Type B pancreatic cell (in vitro differentiated cells): ENCODE data around the gene PI4KA. TPM values are rescaled to one million over a fixed set of nuclear protein-coding genes. Genes with fewer than 3 reads are reported as not detected.
A peak's percentile ranks its signal among the peaks of the same experiment; 100 is the strongest.

Source experiments
- DNase-seq: peaks from one replicate; pipeline ENCODE4 v3.0.0; 2021; ENCODE audit warnings: mixed read lengths; ENCODE audit not compliant: unreplicated experiment; ENCODE audit errors: extremely low spot score
- H3K27ac Mint-ChIP-seq: 2 replicates; pipeline ENCODE4 v1.8.0; 2021; ENCODE audit warnings: mild to moderate bottlenecking, mixed read lengths
- H3K27me3 Mint-ChIP-seq: 2 replicates; pipeline ENCODE4 v1.8.0; 2021; ENCODE audit warnings: mixed read lengths
- H3K36me3 Mint-ChIP-seq: 2 replicates; pipeline ENCODE4 v1.8.0; 2021; ENCODE audit warnings: mixed read lengths
- H3K4me1 Mint-ChIP-seq: one replicate; pipeline ENCODE4 v1.8.0; 2021; ENCODE audit warnings: mixed read lengths; ENCODE audit not compliant: unreplicated experiment
- H3K4me3 Mint-ChIP-seq: 2 replicates; pipeline ENCODE4 v1.8.0; 2021; ENCODE audit warnings: mild to moderate bottlenecking, mixed read lengths
- H3K9me3 Mint-ChIP-seq: 2 replicates; pipeline ENCODE4 v1.8.0; 2021; ENCODE audit warnings: mixed read lengths
- CTCF ChIP-seq: fragments of 200-600 bp; sonication (generic); conservative IDR thresholded peaks from 2 replicates; pipeline ENCODE4 v1.5.0; 2021; ENCODE audit warnings: antibody characterized with exemption, mild to moderate bottlenecking
- total RNA-seq: library from RNA; stranded (reverse); gene quantifications from 2 replicates; pipeline ENCODE4 v1.2.1, GENCODE V29; 2021; ENCODE audit warnings: low replicate concordance

PI4KA gene
- total RNA-seq, 1 donor from 2014 or later = 120 TPM

DNA sequence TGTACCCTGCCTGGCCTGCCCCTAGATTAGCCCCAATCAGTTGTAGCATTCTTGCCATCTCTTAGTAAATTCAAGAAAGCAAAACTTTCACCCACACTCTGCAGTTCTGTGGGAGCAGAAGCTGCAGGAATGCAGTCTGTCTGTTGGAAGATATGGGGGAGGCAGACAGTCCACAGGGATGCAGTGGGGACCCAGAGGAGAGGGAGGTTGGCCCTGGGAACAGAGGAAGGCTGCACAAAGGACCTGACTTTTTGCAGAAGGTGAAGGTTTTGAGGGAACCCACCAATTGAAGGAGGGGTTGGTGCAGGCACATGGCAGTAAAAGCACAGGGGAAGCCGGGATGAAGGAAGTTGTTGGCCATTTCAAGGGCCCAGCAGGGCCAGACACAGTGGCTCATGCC lies 16.7 kb upstream of the PI4KA start:
- Mint-ChIP-seq H3K27ac (no peak overlapping the region), H3K36me3 (peaks cover 3% of the 10 kb centered on the region), H3K9me3 (no peaks in the 10 kb centered on the region), H3K27me3 (no peaks in the 10 kb centered on the region), H3K4me3 (no peak overlapping the region), H3K4me1 (no peaks in the 10 kb centered on the region)
- no peak for TF ChIP-seq CTCF
- DNase-seq = no peak

- Mint-ChIP-seq H3K4me3 (no peak overlapping the region), H3K36me3 (peaks cover 7% of the 10 kb centered on the region), H3K9me3 (no peaks in the 10 kb centered on the region), H3K27me3 (no peaks in the 10 kb centered on the region), H3K4me1 (peaks cover 5% of the 10 kb centered on the region), H3K27ac (no peak overlapping the region)
- DNase-seq = no peak
- no peak for TF ChIP-seq CTCF
Observed at GRCh38 chr22:20873214-20873613, 14.6 kb upstream of the PI4KA start.

GRCh38 chr22:20869234-20869633 lies 10.6 kb upstream of the PI4KA start:
- Mint-ChIP-seq H3K27me3 (no peaks in the 10 kb centered on the region), H3K36me3 (peaks cover 8% of the 10 kb centered on the region), H3K4me3 (no peak overlapping the region), H3K9me3 (no peaks in the 10 kb centered on the region), H3K4me1 (peaks cover 21% of the 10 kb centered on the region), H3K27ac (no peak overlapping the region)
- DNase-seq = no peak
- no peak for TF ChIP-seq CTCF

DNA sequence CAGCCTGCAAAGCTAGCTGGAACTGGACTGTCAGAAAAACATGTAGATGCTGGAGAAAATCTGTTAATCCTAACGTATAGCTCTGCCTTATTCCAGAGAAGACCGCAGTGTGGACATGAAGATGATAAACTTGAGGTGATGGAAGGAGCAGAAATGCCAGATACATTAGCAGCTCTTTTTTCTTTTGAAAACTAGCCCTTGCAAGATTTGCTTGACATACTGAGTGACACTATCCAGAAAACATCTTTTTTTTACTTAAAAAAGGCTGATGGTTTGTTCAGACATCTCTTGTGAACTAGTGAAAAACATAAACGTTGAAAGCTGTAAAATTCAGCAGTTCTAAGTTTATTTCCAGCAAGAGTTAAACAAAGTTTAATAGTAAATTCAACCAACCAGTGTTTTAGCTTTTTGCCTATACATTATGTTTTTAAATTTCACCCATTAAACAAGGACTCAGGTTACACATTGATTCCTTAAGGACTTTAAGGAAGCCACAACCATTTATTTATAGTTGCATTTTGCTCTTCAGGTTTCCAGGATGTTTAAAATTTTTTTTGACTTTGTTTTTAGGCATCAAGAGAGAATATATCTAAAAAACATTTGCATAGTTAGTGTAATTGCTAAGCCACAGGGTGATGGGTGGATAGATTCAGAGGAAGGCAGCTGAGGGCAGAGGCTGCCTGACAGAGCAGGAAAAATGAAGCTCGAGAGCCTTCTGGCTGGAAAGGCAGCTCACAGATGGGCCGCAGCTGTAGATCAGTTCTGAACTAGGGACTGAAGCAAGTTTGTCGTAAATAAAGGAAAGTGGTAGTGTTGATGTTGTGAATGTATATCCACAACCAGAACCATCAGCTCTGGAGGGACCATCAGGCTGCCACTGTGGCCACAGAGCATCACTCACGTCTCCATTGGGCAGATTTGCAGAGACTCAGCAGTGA lies 9.7 kb upstream of the PI4KA start:
- Mint-ChIP-seq H3K36me3 (peaks cover 9% of the 10 kb centered on the region), H3K4me1 (peaks cover 21% of the 10 kb centered on the region), H3K27ac (peak overlapping the region; percentile 44), H3K4me3 (no peak overlapping the region), H3K9me3 (no peaks in the 10 kb centered on the region), H3K27me3 (no peaks in the 10 kb centered on the region)
- no peak for DNase-seq
- TF ChIP-seq CTCF = no peak

DNA sequence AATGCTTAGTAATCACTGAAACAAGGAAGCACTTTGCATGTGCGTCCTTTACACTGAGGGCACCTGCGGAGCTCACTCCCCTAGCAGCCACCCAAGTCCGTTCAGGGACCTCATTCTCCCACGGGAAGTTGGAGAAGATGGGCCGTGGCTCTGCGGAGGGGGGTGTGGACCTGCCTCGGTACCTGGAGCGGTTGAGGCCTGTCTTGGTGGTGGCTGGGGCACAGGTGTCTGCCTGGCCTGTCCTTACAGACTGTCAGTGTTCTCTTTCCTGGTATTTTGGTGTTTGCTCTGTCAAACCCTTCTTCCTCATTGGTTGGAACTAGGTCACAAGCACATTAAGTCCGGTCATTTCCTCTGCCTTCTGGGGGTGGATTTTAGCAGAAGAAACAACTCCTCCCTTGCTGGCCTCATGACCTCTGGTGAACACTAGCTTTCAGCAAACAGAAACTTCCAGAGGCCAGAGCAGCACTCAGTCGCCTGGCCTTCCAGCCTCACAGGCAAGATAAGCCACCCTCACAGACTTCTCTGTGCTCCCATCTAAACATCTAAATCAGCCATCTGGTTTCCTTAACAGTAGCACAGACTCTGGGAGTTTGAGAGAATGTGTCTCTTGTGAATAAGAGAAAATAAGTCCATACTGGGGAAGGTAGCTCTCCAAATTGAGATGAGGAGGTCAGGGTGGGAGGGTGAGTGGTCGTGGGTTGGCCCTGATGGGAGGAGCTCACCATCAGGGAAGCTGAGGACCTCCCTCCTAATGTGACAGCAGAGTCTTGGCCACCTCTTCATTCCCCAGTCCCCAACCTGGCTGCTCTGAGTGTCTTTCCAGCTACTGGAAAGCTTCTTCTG lies 8.8 kb upstream of the PI4KA start:
- Mint-ChIP-seq H3K27ac (peak overlapping the region; percentile 44), H3K36me3 (peaks cover 9% of the 10 kb centered on the region), H3K27me3 (no peaks in the 10 kb centered on the region), H3K9me3 (no peaks in the 10 kb centered on the region), H3K4me3 (no peak overlapping the region), H3K4me1 (peaks cover 22% of the 10 kb centered on the region)
- no peak for DNase-seq
- no peak for TF ChIP-seq CTCF
